Posterior cingulate gyrus (tissue), 11 donors: ENCODE results near the gene MRRF.

ENCODE experiments used
- DNase-seq, 10 donors: peaks; one replicate each; pipeline versions ENCODE4 v3.0.0 to v3.0.0-alpha.2; 2020 to 2021; ENCODE audit warnings: mixed read lengths in 3 of 10
- intact Hi-C: fragments of 100-400 bp; cut with DNase I; formaldehyde crosslinking; loops from one replicate; pipeline ENCODE4 v1.15.1; 2023

Gene MRRF

DNA sequence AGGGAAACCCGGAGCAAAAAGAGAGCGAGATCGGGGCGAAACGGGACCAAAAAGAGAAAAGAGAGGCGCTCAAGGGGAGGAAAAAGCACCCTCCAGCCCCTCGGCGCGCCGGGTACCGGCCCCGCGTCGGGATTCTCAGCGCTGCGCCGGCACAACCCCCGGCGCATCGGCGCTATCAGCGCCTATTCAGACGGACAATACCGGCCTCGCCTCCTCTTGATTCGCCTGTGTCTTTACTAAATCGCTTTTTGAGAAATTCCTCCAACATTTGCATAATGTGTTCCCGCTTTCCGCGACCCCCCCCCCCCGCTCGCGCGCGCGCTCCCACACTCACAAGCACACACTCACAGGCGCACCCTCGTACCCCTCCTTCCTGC, 36.5 kb upstream of the MRRF start:
- peak in 1 of 10 donors; percentile 63 for DNase-seq
- intact Hi-C loops = no loop called here

DNA sequence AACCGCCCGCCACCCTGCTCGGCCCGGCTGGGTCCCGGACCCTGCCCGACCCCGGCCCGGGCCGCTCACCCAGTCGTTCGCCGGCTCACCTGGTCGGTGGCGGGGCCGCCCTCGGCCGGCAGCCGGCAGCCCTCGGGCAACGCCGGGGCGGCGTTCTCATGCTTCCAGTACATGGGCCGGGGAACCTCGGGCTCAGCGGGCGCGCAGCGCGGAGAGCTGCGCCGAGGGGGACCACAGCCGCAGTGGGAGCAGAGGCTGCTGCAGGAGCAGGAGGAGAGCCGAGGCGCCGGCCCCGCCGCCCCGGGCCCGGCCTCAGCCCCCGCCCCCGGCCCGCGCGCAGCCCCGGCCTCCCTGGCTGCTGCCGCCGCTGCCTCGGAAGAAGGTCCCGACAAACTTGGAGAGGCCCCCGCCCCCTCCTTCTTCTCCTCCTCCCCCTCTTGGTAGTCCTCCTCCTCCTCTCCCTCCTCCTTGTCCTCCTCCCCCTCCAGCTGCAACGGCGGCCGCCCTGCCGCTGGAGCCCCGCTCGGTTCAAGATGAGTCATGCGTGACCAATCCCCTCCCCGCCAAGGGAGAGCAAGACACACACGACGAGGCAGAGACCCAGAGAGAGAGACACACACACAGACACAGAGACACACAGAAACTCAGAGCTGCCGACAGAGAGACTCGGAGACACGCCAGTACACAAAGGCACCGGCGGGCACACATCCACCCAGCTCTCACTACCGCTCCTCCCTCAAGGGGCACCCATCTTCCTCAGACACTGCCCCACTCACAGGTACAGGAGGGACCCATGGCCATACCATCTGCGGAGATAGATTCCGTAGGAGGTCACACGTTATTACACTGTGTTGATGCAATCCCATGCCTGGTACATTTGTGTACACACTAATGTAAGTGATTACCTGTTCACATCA, 35.9 kb upstream of the MRRF start, which contains the start of gene LHX6:
TSS of gene LHX6 (minus strand) at position 390 of the 917 bp plus-strand sequence. CDS start at position 173, 217 bp downstream.
- intact Hi-C loops = no loop called here
- DNase-seq = peak in 2 of 10 donors; percentile 68 to 85

DNA sequence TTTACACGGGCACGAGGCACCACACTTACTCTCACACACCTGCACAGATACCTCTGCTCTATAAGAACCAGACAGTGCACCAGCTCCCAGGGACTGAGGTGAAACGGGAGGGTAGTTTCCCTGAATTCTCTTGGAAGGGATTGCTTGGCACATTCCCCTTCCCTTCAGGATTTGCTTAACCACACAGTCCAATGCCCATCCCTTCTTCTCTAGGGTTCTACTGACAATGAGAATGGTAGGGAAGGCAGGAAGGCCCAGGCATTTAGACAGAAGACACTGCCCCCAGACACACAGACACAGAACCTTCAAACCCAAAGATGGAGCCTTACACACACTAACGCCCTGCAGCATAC, 35.2 kb upstream of the MRRF start:
- intact Hi-C loops = no loop called here
- no peak for DNase-seq

DNA sequence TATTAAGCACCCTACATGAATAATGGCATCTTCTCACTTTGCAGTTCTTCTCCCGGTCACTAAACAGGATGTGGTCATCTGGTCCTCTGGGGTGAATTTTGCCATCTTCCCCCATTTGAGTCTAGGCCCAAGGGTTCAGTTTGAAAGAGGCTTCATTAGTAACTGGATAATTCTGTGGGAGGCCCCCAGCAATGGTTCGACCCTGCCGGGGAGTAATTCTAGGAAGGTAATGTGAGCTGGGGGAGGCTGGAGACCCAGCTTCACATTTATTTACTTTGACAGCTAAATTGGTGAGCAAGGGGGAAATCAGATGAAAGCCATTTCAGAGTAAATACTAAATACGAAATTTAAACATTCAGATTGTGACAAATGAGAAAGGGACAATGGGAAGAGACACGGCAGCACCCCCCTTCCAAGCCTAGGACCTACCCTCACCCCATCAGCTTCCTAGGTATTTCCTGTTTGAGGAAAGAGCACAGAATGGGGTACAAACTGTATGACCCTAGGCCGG, 31.8 kb upstream of the MRRF start:
- no peak for DNase-seq
- intact Hi-C loops = no loop called here

DNA sequence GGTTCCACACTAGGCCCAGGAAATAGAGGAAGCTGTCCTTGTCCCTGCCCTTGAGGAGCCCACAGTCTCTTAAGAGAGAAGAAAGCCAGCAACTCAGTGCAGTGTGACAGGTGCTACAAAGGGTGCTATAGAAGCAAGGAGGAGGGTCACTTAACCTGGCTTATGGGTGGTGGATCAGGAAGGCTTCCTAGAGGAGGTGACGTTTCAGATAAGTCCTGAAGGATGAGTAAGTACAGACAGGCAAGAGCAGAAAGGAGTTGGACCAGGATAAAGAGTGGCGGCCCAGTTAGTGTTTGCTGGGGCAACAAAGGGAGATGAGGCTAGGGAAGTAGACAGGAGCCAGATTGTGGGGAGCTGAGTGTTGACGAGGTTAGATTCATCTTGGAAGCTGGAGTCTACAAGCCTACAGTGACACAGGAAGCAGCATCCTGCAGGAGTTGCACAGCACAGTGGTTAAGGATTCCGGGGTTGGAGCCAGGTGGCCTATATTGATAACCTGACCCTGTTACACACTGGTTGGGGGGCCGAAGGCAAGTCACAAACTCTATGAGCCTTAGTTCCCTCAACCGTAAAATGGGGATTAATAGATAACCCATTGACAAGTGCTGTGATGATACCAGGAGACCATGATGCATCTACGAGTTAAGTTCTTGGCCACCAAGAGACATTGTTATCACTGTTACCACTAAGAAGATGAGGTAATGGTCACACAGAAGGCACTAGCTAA, 30.5 kb upstream of the MRRF start:
- DNase-seq = no peak
- intact Hi-C loops = no loop called here

DNA sequence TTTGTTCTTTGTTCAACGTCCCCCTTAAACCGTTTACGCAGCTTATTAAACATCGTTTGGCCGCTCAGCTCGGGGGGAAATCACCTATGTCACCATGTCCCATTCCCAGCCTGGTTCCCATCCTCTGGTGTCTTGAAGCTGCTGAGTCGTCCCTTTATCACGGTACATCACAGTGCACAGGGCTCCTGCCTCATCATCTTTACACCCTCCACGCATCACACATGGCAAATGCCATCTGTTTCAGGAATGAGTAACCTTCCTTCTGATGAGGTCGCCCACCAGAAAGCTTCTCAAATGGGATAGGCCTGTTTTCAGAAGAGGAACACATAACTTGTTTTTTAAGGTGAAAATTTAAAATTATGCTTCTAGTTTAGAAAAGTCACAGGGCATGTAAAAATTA, 28.0 kb upstream of the MRRF start:
- intact Hi-C loops = no loop called here

DNA sequence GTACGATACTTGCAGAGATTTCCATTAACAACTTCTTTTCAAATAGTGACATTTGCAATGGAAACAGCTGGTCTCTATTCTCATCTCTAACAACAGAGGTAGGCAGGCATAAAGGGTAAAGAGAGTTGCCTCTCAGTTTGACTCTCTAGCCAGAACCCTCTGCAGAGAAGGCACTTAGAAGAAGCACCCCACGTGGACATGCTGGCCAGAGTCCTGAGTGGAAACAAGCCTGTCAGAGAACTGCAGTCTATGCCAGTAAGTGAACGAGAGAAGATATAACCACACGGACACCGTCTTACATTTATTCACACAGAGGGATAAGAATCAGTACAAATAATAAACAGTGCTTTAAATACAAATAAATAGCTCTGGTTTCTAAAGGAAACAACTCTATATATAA, 25.0 kb upstream of the MRRF start:
- intact Hi-C loops = no loop called here
- no peak for DNase-seq

More for the DNA sequence above, 28.0 kb upstream of the MRRF start:
- DNase-seq = no peak

DNA sequence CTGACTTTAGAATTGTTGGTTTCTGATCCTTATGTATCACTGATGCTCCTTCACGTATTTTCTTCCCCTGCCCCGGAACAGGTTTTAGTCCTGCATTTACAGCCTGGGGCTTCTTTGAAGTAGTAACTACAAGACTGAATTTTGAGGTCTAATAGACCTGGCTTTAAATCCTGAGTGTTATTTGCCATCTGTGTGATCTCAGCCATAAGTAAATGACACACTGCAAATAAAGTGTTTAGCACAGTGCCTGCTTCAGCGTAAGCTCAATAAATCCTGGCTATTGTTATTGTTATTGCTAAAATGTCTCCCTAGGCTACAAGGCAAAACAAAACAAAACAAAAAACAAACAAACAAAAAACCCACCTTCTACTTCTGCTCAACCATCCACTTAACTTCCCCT, 20.3 kb upstream of the MRRF start:
- intact Hi-C loops = no loop called here
- DNase-seq = no peak

DNA sequence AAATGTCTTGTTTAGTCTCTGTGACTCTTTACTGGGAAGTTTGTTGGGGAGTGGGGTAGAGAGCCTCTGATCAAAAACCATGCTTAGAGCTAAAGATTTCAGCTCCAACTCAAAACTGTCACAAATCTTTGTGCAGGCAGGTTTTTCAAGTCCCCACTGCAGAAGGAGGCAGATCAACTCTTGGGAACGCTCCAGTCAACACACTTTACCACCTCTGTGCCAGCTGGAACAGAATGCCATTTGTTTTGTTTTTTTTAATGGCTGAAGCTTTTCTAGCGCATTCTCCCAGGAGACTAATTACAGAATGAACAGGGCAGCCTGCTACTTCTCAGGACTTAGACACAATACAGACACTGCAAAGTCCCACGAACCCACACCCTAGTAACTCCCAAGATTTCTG, 18.0 kb upstream of the MRRF start:
- intact Hi-C loops = no loop called here
- DNase-seq = no peak

DNA sequence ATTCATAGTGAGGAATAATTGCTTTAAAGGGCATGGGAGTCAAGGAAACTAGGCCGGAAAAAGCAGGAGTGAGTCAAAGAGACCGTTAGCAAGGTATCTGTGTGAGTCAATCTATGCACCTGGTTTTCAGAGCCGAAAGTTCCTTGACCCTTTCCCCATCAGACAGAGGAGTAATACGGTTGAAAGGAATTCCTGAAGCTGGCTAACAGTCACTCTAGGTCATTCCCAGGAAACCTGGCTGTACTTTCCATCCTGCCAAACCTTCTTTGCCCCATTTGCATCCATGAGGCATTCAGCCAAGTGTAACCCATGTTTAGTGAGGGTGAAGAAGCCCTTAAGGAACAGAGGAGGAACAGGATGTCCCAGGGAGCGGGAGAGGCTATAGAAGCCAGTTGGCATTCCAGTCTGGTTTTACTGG, 16.2 kb upstream of the MRRF start:
- intact Hi-C loops = no loop called here
- no peak for DNase-seq

DNA sequence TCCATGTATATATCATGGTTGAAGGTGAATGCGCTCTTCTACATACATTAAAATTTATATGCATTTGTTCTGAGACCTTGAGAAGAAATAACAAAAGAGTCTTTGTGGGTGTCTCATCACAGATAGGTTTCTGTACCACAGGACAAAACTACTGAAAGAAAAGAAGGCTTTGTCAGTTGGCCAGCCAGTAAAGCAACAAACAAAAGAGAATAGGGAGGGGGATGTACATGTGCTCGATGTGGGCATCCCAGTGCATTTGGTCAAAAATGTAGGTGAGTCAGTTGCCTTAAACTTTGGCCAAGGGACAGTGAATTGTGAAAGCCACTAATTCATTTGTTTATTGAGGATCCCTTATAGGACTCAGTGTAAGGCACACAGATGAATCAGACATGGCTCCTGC, 13.3 kb upstream of the MRRF start:
- intact Hi-C loops = no loop called here
- DNase-seq = no peak

DNA sequence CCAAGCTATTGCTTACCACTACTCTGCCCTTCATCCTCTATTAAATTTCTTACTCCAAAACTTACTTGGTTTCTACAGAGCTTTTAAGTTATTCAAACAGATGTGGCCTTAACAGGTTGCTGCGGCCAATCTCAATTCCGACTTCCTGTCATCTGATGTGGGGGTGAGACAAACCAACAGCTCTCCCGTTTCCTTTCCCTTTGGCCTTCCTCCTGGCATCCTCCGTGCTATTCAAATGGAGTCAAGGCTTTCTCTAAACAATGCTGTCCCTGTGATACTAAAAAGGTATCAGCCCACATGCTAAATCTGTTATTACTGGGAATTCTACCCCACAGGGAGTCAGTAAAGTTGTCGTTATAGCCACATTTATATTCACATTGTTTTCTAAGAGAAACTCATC, 11.9 kb upstream of the MRRF start:
- intact Hi-C loops = no loop called here
- DNase-seq = no peak

DNA sequence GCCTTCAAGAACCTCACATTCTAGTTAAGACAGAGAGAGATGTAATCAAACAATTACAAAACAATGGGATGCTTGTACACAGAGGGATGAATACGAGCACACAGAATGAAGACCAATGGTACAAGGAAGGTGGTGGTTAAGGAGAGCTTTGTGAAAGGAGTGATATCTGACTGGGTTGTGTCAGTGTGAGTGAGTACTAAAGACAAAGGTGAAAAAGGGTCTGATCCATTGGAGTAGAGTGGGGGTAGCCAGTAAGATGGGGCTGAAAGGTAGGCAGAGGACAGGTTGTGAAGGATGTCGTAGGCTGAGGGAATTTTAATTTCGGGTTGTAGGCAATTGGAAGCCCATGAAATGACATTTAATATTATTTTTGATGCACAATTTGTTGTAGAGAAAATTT, 9.9 kb upstream of the MRRF start:
- intact Hi-C loops = no loop called here
- no peak for DNase-seq

DNA sequence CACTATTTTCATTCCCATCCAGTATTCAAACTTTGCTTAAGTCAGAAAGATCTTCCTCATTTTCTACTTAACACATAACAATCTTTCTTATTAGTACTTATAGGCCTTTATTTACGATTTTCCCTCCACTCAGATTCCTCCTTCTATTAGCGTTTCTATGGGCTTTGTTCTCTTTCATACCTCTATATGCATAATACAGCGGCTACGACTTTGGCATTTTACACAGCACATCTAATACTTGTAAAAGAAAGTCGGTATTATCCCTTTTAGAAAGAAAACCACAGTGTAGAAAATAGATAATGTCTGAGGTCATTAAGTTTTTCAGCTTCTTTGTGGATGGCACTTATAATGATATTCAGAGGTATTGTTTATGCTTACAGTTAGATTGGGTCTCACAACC, 8.5 kb upstream of the MRRF start:
- intact Hi-C loops = no loop called here

DNA sequence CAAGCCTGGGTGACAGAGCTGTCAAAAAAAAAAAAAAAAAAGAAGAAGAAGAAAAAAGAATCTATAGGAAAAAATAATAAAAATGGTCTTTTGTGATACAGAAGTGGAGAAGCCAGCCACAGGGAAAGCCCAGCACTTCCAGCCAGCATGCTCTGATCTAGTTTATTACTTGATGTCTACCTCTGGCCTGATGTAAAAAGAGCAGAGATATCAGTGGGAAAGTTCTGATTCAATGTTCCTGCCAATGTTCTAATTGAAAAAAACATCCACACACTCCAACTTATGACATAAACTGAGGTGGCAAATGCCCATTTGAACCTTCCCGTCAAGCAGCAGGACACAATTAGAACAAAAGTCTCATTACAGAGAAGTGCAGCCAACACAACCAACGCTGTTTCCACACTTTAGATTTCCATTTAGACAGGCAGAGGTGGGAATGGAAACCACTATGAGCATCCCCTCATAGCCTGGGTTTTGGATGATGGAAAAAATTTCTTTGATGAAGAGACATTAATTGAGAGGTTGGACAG, 5.7 kb upstream of the MRRF start:
- DNase-seq = no peak
- intact Hi-C loops = no loop called here

More for the DNA sequence above, 8.5 kb upstream of the MRRF start:
- no peak for DNase-seq

DNA sequence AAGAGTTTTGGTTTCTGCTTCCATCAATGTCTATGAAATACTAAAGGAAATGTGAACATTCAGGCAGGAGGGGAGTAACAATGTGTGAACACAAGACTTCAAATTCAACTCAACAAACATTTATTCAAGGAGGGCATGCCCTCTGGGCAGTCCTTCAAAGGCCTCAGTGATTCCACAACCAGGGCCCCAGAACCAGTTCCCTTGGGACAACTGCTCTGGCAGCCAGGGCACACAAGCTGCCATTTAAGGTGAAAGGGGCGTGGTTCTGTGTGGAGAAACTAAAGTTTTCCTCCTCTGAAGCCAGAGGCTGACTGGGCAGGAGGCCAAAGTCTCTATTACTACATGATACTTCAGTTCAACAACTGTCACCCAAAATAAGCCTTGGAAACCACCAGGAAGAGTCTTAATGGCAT, 3.2 kb upstream of the MRRF start:
- intact Hi-C loops = loop anchor here (10.0 kb wide), 1 partner anchor 137 kb away; no protein-coding TSS in a partner anchor
- no peak for DNase-seq

DNA sequence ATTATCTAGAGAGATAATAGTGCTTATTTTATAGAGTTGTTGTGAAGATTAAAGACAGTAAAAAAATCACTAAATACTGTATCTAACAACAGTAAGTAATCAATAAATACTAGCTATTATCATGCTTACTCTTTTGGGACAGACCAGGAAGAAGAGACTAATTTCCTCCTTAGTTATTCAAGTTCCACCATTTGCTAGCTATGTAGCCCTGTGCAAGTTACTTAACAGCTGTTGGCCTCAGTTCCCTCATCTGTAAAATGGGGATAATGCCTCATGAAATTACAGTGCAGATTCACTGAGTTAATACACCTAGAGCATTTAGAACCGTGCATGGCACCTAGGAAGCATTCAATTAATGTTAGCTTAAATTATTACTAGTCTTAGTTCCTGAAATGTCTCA, 2.6 kb upstream of the MRRF start:
- intact Hi-C loops = loop anchor here (10.0 kb wide), 1 partner anchor 137 kb away; no protein-coding TSS in a partner anchor

DNA sequence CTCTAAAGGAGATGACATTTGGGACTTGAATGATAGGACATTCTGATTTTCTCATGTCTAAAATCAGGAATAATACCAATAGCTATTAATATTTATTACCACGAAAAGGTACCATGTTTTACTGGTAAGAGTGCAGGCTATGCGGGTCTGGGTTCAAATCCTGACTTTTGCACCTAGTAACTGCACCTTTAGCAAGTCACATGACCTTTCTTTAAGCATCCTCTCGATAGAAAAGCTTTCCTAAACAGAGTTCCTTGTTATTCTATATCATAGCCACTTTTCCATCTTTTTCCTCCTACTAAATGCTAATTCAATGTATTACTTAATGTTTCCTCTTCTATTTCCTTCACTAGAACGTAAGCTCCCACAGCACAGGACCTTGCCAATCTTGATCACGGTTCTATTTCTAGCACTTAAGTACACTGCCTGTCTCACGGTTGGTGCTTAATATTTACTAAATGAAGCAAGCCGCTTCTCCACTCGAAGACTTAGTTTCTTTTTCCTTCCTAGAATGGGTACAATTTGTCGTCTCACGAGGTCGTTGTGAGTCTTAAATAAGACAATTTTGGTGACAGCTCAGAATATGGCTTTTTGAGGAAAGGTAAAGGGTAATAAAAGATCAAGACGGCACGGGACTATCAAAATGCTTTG, 858 bp upstream of the MRRF start:
- DNase-seq = no peak
- intact Hi-C loops = loop anchor here (10.0 kb wide), 1 partner anchor 139 kb away; no protein-coding TSS in a partner anchor

More for the DNA sequence above, 2.6 kb upstream of the MRRF start:
- no peak for DNase-seq

DNA sequence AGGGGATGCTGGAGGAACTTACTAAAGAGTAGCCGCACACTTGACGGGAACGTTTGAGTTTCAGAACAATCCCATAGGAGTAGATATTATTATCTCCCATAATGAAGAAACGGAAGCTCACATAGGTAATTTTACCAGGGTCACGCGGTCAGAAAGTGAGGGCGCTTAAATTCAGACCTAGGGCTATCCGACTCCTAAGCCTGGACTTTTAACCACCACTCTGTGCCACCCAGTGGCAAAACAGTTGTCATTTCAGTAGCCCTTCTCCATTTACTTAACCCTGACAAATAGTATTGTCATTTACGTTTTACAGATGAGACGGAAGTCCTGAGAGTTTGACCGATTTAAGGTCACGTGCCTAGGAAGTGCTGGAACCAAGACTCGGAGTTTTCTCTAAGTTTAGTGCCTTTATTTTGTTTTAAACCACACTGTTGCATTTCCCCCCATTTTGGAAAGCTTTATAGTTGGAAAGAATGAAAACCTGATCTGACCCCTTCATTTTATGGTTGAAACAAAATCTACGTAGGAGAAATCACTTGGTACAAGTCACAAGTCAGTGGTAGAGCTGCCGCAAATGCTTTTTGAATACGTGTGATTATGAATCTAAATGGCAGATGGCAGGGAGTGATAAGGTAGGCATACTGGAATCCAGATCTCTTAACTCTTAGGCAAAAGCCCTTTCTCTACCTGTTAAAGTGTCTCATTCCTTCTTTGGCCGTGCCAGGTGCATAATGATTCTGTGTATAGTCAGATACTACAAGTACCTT, 650 bp downstream of the MRRF start:
- intact Hi-C loops = loop anchor here (5.0 to 10.0 kb wide), 2 partner anchors 82 to 141 kb away; no protein-coding TSS in a partner anchor
- no peak for DNase-seq
